Measurements from ENCODE around the gene NDFIP2. TPM values are rescaled to one million over a fixed set of nuclear protein-coding genes. Genes with fewer than 3 reads are reported as not detected.

The NDFIP2 gene
- total and polyA plus RNA-seq, 7 donors, result 14.7 to 48.2 (median 28.3) TPM

- intact Hi-C loops (cut with DNase I), result loop anchor here in 1 of 2 donors (10.0 kb wide), 1 partner anchor 48 kb away; no protein-coding TSS in a partner anchor
- 83 to 87% (median 85%) methylated on average over 6 of the region's 6 CpGs for WGBS, 3 donors
- DNase-seq (no peak), ATAC-seq (no peak)
- no peaks in the 10 kb centered on the region for H3K9me3 ChIP-seq
- no peaks in the 10 kb centered on the region for H3K36me3 ChIP-seq (ENCODE audit: insufficient read depth in 1 of 2, low read depth in 1 of 2)
- no peak overlapping the region for H3K4me3 ChIP-seq
- peaks cover 31% of the 10 kb centered on the region for H3K4me1 ChIP-seq
- no peak overlapping the region for H3K27ac ChIP-seq
- TF ChIP-seq, protein P1, sequence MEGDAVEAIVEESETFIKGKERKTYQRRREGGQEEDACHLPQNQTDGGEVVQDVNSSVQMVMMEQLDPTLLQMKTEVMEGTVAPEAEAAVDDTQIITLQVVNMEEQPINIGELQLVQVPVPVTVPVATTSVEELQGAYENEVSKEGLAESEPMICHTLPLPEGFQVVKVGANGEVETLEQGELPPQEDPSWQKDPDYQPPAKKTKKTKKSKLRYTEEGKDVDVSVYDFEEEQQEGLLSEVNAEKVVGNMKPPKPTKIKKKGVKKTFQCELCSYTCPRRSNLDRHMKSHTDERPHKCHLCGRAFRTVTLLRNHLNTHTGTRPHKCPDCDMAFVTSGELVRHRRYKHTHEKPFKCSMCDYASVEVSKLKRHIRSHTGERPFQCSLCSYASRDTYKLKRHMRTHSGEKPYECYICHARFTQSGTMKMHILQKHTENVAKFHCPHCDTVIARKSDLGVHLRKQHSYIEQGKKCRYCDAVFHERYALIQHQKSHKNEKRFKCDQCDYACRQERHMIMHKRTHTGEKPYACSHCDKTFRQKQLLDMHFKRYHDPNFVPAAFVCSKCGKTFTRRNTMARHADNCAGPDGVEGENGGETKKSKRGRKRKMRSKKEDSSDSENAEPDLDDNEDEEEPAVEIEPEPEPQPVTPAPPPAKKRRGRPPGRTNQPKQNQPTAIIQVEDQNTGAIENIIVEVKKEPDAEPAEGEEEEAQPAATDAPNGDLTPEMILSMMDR (IDR thresholded peaks at IDR 0.05), result no peak
- no peaks in the 10 kb centered on the region for H3K27me3 ChIP-seq (ENCODE audit: insufficient read depth in 3 of 3, low read length in 2 of 3)
Measured at GRCh38 chr13:79486433-79487188, 5.7 kb downstream of the NDFIP2 start.

DNA sequence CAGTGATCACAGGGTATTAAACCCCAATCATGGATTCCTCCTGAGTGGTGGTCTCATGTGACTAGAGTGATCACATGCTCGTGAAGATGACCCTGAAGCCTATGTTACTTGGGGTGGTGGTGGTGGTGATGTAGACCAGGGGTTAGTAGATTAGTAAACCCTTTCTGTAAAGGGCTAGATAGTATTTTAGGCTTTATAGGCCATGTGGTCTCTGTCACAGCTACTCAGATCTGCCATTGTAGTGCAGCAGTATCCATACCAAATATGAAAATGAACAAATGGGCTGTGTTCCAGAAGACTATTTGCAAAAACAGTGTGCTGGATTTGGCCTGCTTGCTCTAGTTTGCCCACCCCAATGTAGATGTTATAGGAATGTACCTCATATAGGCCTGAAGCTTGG, 9.4 kb downstream of the NDFIP2 start:
- H3K27ac ChIP-seq, result no peak overlapping the region
- no peak overlapping the region for H3K4me3 ChIP-seq
- no peaks in the 10 kb centered on the region for H3K9me3 ChIP-seq
- DNase-seq (no peak), ATAC-seq (no peak)
- intact Hi-C loops (cut with DNase I), result no loop called here
- 91 to 100% (median 97%) methylated on average over 1 of the region's 1 CpG for WGBS, 3 donors
- H3K27me3 ChIP-seq (ENCODE audit: insufficient read depth in 3 of 3, low read length in 2 of 3), result no peaks in the 10 kb centered on the region
- TF ChIP-seq, protein P1 (IDR thresholded peaks at IDR 0.05), result no peak
- H3K4me1 ChIP-seq, result peaks cover 25% of the 10 kb centered on the region
- no peaks in the 10 kb centered on the region for H3K36me3 ChIP-seq (ENCODE audit: insufficient read depth in 1 of 2, low read depth in 1 of 2)

DNA sequence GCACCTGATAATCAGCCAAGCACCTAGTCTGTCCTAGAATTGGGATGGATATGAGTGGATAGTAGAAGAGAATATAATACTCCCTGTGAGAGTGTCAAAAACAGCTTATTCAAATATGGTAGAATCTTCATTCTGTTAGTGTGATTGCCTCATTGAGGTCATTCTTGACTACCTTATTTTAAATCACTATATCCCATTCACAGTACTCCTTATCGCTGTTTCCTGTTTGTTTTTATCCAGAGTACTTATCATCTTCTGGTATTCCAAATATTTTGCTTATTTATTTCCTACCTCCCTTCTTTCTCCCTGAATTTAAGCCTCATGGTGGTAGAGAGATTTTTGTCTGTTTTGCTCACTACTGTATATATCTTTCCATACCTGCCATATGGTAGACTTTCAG, 9.9 kb downstream of the NDFIP2 start:
- Histone ChIP-seq H3K36me3 (ENCODE audit: insufficient read depth in 1 of 2, low read depth in 1 of 2) (no peaks in the 10 kb centered on the region), H3K4me3 (no peak overlapping the region), H3K4me1 (peaks cover 20% of the 10 kb centered on the region), H3K9me3 (no peaks in the 10 kb centered on the region), H3K27me3 (ENCODE audit: insufficient read depth in 3 of 3, low read length in 2 of 3) (no peaks in the 10 kb centered on the region), H3K27ac (no peak overlapping the region)
- intact Hi-C loops (cut with DNase I), result no loop called here
- no peak for ATAC-seq
- whole genome bisulfite sequencing, 3 donors, result 93 to 100% (median 100%) methylated on average over 1 of the region's 1 CpG
- TF ChIP-seq, protein P1 (IDR thresholded peaks at IDR 0.05), result no peak
- no peak for DNase-seq

DNA sequence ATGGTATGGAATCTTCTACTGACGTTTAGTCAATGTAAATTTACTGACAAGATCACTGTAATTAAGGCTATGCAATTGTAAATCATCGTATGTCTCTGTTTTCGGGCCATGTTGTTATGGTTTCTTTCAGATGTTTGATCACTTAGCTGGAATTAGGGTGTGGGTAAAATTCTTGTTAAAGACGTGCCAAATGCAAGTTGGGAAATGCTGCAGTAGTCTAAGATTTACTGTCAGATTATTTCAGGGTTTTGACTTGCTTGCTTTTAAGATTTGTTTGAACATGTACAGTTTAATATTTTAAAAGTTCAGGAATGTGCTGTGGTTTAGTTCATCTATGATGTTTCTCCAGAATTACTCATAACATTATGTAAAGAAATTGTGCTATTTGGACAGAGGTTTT, 10.8 kb downstream of the NDFIP2 start:
- Histone ChIP-seq H3K4me1 (peaks cover 14% of the 10 kb centered on the region), H3K4me3 (no peak overlapping the region), H3K9me3 (no peaks in the 10 kb centered on the region), H3K27me3 (ENCODE audit: insufficient read depth in 3 of 3, low read length in 2 of 3) (no peaks in the 10 kb centered on the region), H3K27ac (no peak overlapping the region), H3K36me3 (ENCODE audit: insufficient read depth in 1 of 2, low read depth in 1 of 2) (no peaks in the 10 kb centered on the region)
- ATAC-seq (no peak), DNase-seq (no peak)
- WGBS, 3 donors, result 58 to 76% (median 61%) methylated on average over 4 of the region's 4 CpGs
- intact Hi-C loops (cut with DNase I), result no loop called here
- TF ChIP-seq, protein P1 (IDR thresholded peaks at IDR 0.05), result no peak

All from psoas muscle (tissue), 8 donors.